Activated CD8-positive, alpha-beta memory T cell treated with anti-CD3 and anti-CD28 coated beads for 48 hours (primary cell): Measurements from ENCODE around the gene DUSP16.

ENCODE experiments used
- DNase-seq, 3 experiments: peaks; one replicate each; pipeline ENCODE4 v3.0.0-alpha.2; 2020; ENCODE audit warnings: low read depth in 2 of 3, low spot score in 2 of 3

DUSP16 gene

DNA sequence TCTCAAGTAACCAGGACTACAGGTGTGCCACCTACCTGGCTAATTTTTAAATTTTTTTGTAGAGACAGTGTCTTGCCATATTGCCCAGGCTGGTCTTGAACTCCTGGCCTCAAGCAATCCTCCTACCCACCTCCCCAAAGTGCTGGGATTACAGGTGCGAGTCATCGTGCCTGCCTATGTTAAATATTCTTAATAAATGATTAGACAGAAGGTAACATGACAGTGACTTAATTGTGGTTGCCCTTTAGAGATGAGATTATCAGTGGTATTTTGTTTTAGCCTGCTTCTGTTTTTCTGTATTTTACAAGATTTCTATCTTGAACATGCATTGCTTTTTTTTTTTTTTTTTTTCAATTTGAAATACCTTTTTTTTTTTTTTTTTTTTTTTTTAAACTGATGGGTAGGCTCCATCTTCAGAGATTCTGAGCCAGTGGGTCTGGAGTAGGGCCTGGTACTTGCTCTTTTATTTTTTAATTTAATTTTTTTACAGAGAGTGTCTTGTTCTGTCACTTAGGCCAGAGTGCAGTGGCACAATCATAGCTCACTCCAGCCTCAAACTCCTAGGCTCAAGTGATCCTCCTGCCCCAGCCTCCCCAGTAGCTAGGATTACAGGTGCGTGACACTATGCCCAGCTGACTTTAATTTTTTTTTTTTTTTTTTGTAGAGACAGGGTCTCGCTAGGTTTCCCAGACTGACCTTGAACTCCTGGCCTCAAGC lies 117.3 kb downstream of the DUSP16 start:
- no peak for DNase-seq

DNA sequence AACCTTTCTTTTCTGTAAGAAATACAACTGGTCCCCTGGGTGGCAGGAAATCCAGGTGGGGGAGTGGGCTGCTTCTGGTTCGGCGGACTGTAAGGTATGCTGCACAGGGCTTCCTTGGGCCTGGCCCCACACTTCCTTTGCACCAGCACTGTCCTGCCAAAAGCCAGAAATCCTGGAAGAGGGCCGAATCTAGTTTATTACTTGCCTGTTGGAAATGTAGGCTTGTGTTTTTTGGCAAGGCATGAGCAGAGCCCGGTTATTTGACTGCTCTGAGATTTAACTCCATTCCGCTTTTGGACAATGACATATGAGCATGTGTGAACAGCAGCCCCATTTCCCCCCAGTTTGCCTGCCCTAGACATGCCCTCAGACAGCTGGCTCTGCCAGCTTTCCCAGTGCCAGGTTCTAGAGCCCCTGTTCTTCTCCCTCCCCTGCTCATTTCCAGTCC lies 119.2 kb downstream of the DUSP16 start:
- DNase-seq: no peak

DNA sequence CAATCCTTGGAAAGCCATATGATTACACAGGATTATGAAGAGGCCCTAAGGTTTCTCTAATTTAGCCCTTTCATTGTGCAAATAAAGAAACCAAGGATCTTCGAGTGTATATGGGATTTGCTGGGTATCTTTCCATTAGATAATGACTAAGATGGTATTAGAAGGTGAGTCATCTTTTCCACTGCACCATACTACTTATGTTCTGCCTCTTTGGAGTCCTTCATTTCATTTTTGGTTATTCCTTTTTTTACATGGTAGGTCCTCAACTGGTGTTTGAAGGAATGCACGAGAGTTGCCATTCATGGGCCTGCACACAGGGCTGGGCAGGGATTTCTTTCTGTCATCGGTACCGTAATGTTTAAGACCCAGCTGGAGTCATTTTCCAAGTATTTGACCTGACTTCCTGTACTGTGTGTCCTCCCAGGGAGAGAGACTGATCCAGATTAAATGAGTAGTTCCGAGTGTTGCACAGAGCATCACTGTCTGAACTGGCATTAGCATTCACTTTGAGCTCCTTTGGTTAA lies 120.1 kb downstream of the DUSP16 start:
- DNase-seq: no peak

DNA sequence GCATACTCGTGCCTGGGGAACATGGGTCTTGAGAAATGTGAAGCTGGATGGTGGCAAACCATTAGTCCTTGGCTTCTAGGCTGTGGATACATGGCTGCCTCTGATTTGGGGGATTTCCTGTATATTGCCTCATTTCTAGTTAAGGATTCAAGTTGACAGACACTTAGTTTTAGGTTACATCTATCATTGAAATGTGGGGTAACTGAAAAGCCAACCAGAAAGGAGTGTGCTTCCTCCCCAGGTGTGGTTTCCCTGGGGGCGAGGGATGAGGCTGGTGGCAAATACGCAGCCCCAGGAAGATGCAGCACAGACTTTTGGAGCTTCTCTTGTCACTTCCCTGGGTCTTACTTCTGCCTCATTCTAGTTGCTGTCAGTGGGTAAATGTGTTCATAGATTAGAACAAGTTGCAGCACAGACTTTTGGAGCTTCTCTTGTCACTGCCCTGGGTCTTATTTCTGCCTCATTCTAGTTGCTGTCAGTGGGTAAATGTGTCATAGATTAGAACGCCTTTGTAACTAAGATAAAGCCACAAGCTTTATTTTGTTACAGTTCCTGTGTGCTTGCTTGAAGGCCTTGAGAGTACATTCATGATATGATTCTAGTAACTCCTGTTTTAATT lies 120.7 kb downstream of the DUSP16 start:
- peak in 1 of 3 experiments; percentile 36 for DNase-seq

DNA sequence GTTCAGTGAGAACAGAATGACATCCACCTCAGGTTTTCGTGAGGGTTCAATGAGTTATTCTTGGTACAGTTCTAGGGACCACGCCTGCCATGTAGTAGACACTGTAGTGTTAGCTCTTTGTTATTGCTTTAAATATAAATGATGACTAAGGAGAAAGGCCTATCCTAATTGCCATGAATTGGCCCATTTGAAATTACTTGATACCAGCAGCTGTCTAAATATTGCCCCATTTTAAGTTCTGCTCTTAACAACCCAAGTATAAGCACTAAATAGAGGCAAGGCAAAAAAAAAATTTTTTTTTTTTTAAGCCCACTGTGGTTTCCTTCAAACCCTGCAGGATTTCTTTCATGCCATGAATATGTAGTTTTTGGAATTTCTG lies 121.2 kb downstream of the DUSP16 start:
- no peak for DNase-seq

DNA sequence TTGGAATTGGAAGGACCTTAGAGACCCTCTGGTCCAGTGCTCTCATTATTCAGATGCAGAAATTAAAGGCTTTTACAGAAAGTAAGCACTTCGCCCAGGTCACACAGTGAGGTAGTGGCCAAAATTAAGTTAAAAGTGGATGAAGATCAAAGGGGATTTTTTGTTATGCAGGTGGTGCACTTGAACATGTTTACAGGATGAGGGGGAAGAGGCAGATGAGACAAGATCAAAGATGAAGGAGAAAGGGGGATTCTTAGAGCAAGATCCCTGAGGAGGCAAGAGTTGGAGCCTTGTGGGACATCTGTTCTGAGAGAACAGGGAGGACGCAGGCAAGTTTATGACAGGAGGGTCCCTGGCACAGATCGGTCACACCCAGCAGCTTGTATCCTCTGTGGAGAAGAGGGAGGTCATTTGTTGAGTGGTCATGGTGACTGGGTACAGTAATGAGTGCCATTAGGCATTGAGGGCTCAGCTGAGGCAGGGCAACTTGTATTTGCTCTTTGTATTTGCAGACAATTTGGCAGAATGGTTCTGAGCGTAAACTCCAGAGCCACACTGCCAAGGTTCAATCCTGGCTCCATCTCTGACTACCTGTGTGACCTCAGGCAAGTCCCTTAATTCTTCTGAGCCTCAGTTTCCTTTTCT lies 121.8 kb downstream of the DUSP16 start:
- DNase-seq: no peak

DNA sequence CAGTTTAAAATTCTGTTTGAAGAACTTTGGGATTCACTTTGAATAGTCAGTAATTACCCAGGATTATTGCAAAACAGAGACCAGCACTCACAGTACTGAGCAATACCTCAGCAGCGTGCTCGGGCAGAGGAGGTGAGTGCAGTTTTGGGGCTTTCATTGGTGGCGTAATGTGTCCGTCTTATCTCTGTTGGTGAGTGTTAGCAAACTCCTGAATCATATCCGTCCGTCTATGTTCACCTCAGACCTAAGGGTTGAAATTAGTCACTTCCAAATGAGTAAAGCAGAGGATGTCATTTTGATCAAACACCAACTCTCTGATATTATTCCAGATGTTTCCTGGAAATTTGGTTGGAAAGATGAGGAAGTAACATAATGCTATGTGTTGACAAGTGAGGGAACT lies 123.0 kb downstream of the DUSP16 start:
- DNase-seq: peak in 2 of 3 experiments; percentile 43 to 54

DNA sequence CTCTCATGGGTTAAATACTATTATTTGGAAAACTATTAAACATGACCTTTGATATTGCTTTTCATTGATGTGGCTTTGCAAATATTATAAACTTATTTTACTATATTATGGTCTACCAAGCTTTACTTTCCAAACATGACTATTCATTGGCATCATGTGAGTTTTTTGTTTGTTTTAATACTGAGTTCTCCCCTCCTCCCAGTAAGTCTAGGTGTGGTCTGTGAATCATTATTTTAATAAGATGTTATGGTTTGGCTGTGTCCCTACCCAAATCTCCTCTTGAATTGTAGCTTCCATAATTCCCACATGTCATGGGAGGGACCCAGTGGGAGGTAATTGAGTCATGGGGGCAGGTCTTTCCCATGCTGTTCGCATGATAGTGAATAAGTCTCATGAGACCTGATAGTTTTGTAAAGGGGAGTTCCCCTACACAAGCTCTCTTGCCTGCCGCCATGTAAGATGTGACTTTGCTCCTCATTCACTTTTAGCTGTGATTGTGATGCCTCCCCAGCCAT lies 125.8 kb downstream of the DUSP16 start:
- no peak for DNase-seq

DNA sequence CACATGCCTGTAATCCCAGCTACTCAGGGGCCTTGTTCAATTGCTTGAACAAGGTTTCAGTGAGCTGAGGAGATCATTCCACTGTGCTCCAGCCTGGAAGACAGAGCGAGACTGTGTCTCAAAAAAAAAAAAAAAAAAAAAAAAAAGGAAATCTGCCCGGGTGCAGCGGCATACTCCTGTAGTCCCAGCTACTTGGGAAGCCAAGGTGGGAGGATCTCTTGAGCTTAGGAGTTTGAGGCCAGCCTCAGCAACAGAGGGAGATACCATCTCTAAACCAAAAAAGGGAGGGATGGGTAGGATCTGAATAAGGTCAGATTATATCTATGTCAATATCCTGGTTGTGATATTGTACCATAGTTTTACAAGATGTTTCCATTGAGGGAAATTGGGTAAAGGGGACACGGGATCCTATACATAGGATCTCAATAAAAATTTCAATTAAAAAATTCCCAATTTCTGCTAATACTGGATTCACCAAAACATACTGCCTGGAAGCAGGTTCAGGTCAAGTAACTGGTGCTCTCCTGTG lies 129.4 kb downstream of the DUSP16 start:
- no peak for DNase-seq

DNA sequence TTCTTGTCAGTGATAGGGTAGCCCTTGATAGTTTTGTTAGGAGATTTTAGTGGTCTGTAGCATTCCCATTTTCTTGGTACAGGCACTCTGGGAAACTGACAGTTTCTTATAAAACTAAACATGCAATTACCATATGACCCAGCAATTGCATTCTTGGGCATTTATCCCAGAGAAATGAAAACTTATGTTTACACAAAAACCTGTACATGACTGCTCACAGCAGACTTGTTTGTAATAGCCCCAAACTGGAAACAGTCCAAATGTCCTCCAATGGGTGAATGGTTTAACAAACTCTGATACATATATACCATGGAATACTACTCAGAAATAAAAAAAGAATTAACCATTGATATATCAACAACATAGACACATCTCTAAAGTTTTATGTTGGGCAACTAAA lies 130.3 kb downstream of the DUSP16 start:
- no peak for DNase-seq

DNA sequence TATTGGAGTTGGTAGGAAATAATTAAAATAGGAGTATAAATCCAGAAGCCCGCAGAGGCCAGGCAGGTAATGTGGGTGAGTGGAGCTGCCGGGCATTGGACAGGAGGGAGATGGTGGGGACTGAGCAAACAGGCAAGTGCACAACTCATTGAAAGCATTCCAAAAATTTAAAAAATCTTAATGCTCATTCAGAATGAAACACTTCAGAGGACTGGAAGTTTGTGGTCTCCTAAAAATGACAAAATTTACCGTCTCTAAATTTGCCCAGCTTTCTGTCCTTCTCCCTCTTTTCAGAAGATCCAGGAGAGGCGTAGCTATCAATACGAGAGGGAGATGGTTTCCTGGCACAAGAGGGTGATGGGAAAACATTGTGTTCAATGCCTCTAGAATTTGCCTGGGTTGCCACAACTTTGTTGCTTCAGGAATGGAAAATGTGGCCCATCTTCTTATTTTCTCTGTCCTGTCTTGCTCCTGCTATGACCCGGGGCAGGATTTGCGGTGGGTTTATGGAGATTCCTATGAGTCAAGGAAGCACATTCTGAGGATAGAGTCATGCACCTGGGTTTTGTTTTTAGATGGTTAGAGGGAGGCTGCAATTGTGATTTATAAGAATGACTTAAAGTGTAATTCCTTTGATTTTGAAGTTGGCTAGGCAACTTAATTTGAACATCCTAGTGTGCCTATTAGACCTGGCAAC lies 133.6 kb downstream of the DUSP16 start:
- no peak for DNase-seq

DNA sequence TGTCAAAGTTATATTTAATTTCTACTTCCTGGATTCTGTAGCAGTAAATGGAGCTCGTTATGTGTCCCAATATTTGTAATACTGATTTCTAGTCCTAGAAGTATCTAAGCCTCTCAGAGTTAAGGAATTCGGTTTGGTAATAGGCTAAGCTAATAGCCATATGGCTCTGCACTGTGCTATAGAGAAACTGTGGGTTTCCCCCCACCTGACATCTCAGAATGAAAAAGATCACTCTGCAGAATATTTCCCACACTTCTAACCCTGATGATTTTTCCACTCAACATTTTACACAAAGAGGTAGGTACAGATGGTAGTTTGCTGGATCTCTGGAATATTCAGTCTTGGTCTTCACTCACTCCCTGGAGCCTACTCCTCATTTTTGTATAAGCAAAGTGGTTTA lies 134.6 kb downstream of the DUSP16 start:
- no peak for DNase-seq

DNA sequence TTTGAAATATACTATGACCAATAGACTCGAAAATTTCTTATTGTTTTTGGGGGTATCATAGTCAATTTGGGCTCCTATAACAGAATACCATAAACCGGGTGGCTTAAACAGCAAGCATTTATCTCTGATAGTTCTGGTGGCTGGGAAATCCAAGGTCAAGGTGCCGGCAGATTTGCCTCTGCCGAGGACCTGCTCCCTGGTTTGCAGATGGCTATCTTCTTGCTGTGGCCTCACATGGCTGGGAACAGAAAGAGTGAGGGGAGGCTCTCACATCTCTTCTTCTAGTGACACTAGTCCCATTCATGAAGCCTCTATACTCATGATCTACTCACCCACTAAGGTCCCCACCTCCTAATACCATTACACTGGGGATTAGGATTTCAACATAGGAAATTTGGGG lies 135.1 kb downstream of the DUSP16 start:
- no peak for DNase-seq

DNA sequence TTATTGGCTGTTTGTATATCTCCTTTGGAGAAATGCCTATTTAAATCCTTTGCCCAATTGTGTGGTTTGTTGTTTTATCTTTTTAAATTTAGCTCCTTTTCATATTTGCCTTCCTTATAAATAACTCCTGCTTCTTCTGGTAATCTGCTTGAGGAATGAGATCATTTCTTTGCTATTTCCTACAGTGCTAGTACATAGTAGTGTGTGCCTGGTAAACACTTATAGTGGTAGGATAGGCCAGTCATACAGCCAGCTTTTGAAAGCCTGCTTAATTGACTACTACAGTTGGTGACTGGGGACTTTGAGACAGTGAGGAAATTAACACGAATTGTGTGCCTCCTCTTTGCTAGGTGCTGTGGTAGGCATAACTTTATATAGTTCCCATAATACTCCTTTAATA lies 137.0 kb downstream of the DUSP16 start:
- no peak for DNase-seq

DNA sequence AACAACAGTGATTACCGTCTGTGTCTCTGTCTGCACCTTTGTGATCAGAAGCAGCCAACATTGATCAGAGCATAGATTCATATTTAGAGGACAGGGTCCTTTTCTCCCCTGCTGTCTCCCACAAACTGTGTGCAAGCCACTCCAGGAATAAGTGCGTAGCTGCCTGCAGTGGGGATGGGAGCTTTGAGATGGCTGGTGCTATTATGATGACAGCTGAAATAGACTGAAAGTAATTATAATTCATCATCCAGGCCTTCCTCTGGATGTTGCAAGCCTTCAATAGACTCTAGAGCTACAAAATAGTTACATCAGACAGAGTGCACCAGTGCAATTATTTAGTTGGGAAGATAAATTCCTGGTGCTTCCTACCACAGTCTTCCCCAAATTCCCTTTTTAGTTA lies 137.7 kb downstream of the DUSP16 start:
- DNase-seq: no peak
